Measurements from ENCODE around the gene ARID1A. TPM values are rescaled to one million over a fixed set of nuclear protein-coding genes. Genes with fewer than 3 reads are reported as not detected.
A peak's percentile ranks its signal among the peaks of the same experiment; 100 is the strongest.

Gene ARID1A
- total and polyA plus RNA-seq, 9 of the 15 experiments (the other 6 are each of a cell fraction or from before 2014, with no cell fraction given) = 8.3 to 88.3 (median 22.5) TPM

- TF ChIP-seq ARID4B (CRISPR knock-in tag; IDR thresholded peaks at IDR 0.05) (peak; percentile 51; the same call in 1 of the 2 replicates), ZNF785 (CRISPR knock-in tag; IDR thresholded peaks at IDR 0.05) (no peak), MAFK (IDR thresholded peaks at IDR 0.05; ENCODE audit: low read length) (peak; percentile 46), IRF1 (CRISPR knock-in tag; IDR thresholded peaks at IDR 0.05; ENCODE audit: borderline replicate concordance) (no peak; the same call in 1 of the 2 replicates), KLF10 (CRISPR knock-in tag; IDR thresholded peaks at IDR 0.05) (no peak), SRSF1 (IDR thresholded peaks at IDR 0.05; ENCODE audit: low read depth, low read length) (no peak), HIVEP1 (CRISPR knock-in tag; IDR thresholded peaks at IDR 0.05) (peak; percentile 7; the same call in 1 of the 2 replicates), ARID3A (IDR thresholded peaks at IDR 0.05; ENCODE audit: borderline replicate concordance, low read depth, low read length) (peak; percentile 55; the same call in 1 of the 2 replicates), ZNF507 (tag; conservative IDR thresholded peaks at IDR 0.05) (no peak), ZNF445 (CRISPR knock-in tag; IDR thresholded peaks at IDR 0.05; ENCODE audit: low read depth) (no peak), THRA (IDR thresholded peaks at IDR 0.05) (no peak), HLTF (IDR thresholded peaks at IDR 0.05) (peak; percentile 67), TBL1XR1 (IDR thresholded peaks at IDR 0.05; ENCODE audit: low read length in 2 of 2) (peak; percentile 56 to 70; a peak in 1 of 4 replicates), RFX7 (CRISPR knock-in tag; IDR thresholded peaks at IDR 0.05) (no peak), MAZ (CRISPR knock-in tag; conservative IDR thresholded peaks at IDR 0.05 in 1 of 2, IDR thresholded peaks at IDR 0.05 in 1 of 2) (peak; percentile 88 to 95), PTBP1 (IDR thresholded peaks at IDR 0.05; ENCODE audit: low read depth, low read length) (peak; percentile 28; the same call in 1 of the 2 replicates), ZNF696 (CRISPR knock-in tag; conservative IDR thresholded peaks at IDR 0.05) (no peak), ZNF589 (CRISPR knock-in tag; IDR thresholded peaks at IDR 0.05; ENCODE audit: low read depth) (no peak; the same call in 1 of the 2 replicates), ZBTB7A (IDR thresholded peaks at IDR 0.05; ENCODE audit: borderline replicate concordance, control insufficient read depth, low read depth, low read length) (peak; percentile 98), TEAD2 (tag; IDR thresholded peaks at IDR 0.05) (no peak)
Observed at GRCh38 chr1:26692793-26693490, 2.9 kb upstream of the ARID1A start (continued).

Data from K562 (cell line).